ENCODE results near the gene PTGFRN. TPM values are rescaled to one million over a fixed set of nuclear protein-coding genes. Genes with fewer than 3 reads are reported as not detected.

PTGFRN gene
- total RNA-seq, 3 donors from 2014 or later (not counting 1 experiment from before 2014, with no cell fraction given) = 0.71 to 1.4 (median 0.79) TPM

GRCh38 chr1:116887212-116887611 lies 22.5 kb upstream of the PTGFRN start:
- 100% methylated on average over 3 of the region's 3 CpGs for WGBS (ENCODE audit: insufficient coverage)
- ATAC-seq (no peak), DNase-seq (no peak)
- no peak for TF ChIP-seq CTCF (IDR thresholded peaks at IDR 0.05)
- Mint-ChIP-seq H3K36me3 (no peaks in the 10 kb centered on the region), H3K27me3 (ENCODE audit: low read depth in 2 of 2) (peaks cover 2 to 4% of the 10 kb centered on the region in 2 donors), H3K27ac (no peak overlapping the region), H3K4me3 (no peak overlapping the region), H3K4me1 (no peaks in the 10 kb centered on the region), H3K9me3 (no peaks in the 10 kb centered on the region)
- Histone ChIP-seq H3K27me3 (ENCODE audit: control insufficient read depth, insufficient read depth, low read length) (no peaks in the 10 kb centered on the region), H3K36me3 (ENCODE audit: control insufficient read depth, insufficient read depth, low read length) (no peaks in the 10 kb centered on the region), H3K4me3 (ENCODE audit: low read length) (no peak overlapping the region), H3K27ac (ENCODE audit: low read length) (no peak overlapping the region), H3K4me1 (ENCODE audit: control insufficient read depth, insufficient read depth, low read length) (no peaks in the 10 kb centered on the region), H3K9me3 (ENCODE audit: control insufficient read depth, insufficient read depth, low read length) (no peaks in the 10 kb centered on the region)
- intact Hi-C loops (cut with micrococcal nuclease) = no loop called here

GRCh38 chr1:116889380-116889779 lies 20.3 kb upstream of the PTGFRN start:
- WGBS (ENCODE audit: insufficient coverage) = 57% methylated on average over 4 of the region's 4 CpGs
- Mint-ChIP-seq H3K4me1 (no peaks in the 10 kb centered on the region), H3K27ac (no peak overlapping the region), H3K36me3 (peaks cover 1% of the 10 kb centered on the region), H3K9me3 (peaks cover 0 to 3% of the 10 kb centered on the region in 2 donors), H3K27me3 (ENCODE audit: low read depth in 2 of 2) (peaks cover 6 to 8% of the 10 kb centered on the region in 2 donors), H3K4me3 (no peak overlapping the region)
- intact Hi-C loops (cut with micrococcal nuclease) = no loop called here
- Histone ChIP-seq H3K9me3 (ENCODE audit: control insufficient read depth, insufficient read depth, low read length) (no peaks in the 10 kb centered on the region), H3K27me3 (ENCODE audit: control insufficient read depth, insufficient read depth, low read length) (no peaks in the 10 kb centered on the region), H3K4me3 (ENCODE audit: low read length) (no peak overlapping the region), H3K4me1 (ENCODE audit: control insufficient read depth, insufficient read depth, low read length) (no peaks in the 10 kb centered on the region), H3K27ac (ENCODE audit: low read length) (no peak overlapping the region), H3K36me3 (ENCODE audit: control insufficient read depth, insufficient read depth, low read length) (no peaks in the 10 kb centered on the region)
- DNase-seq = no peak
- ATAC-seq = no peak
- no peak for TF ChIP-seq CTCF (IDR thresholded peaks at IDR 0.05)

GRCh38 chr1:116891396-116892079 lies 18.2 kb upstream of the PTGFRN start:
- 94% methylated on average over 5 of the region's 5 CpGs for WGBS (ENCODE audit: insufficient coverage)
- no peak for TF ChIP-seq CTCF (IDR thresholded peaks at IDR 0.05)
- peaks cover 8 to 9% of the 10 kb centered on the region in 2 donors for H3K27me3 Mint-ChIP-seq (ENCODE audit: low read depth in 2 of 2)
- ATAC-seq = no peak
- Histone ChIP-seq H3K27me3 (ENCODE audit: control insufficient read depth, insufficient read depth, low read length) (no peaks in the 10 kb centered on the region), H3K36me3 (ENCODE audit: control insufficient read depth, insufficient read depth, low read length) (no peaks in the 10 kb centered on the region), H3K4me3 (ENCODE audit: low read length) (no peak overlapping the region), H3K9me3 (ENCODE audit: control insufficient read depth, insufficient read depth, low read length) (no peaks in the 10 kb centered on the region), H3K4me1 (ENCODE audit: control insufficient read depth, insufficient read depth, low read length) (no peaks in the 10 kb centered on the region), H3K27ac (ENCODE audit: low read length) (no peak overlapping the region)
- DNase-seq = no peak
- intact Hi-C loops (cut with micrococcal nuclease) = no loop called here
- H3K4me1 Mint-ChIP-seq = no peaks in the 10 kb centered on the region
- H3K9me3 Mint-ChIP-seq = peaks cover 3 to 10% of the 10 kb centered on the region in 2 donors
- H3K27ac Mint-ChIP-seq = no peak overlapping the region
- H3K4me3 Mint-ChIP-seq = no peak overlapping the region
- H3K36me3 Mint-ChIP-seq = peaks cover 12% of the 10 kb centered on the region

GRCh38 chr1:116895073-116895472 lies 14.6 kb upstream of the PTGFRN start:
- WGBS (ENCODE audit: insufficient coverage) = 40% methylated on average over 1 of the region's 1 CpG
- no peak overlapping the region for H3K4me3 ChIP-seq (ENCODE audit: low read length)
- DNase-seq (no peak), ATAC-seq (no peak)
- H3K4me1 ChIP-seq (ENCODE audit: control insufficient read depth, insufficient read depth, low read length) = no peaks in the 10 kb centered on the region
- Mint-ChIP-seq H3K4me3 (no peak overlapping the region), H3K27me3 (ENCODE audit: low read depth in 2 of 2) (peaks cover 8 to 15% of the 10 kb centered on the region in 2 donors), H3K36me3 (peaks cover 12% of the 10 kb centered on the region), H3K9me3 (peaks cover 3 to 10% of the 10 kb centered on the region in 2 donors), H3K27ac (no peak overlapping the region), H3K4me1 (no peaks in the 10 kb centered on the region)
- no peaks in the 10 kb centered on the region for H3K9me3 ChIP-seq (ENCODE audit: control insufficient read depth, insufficient read depth, low read length)
- intact Hi-C loops (cut with micrococcal nuclease) = no loop called here
- no peaks in the 10 kb centered on the region for H3K27me3 ChIP-seq (ENCODE audit: control insufficient read depth, insufficient read depth, low read length)
- TF ChIP-seq CTCF (IDR thresholded peaks at IDR 0.05) = no peak
- no peak overlapping the region for H3K27ac ChIP-seq (ENCODE audit: low read length)
- H3K36me3 ChIP-seq (ENCODE audit: control insufficient read depth, insufficient read depth, low read length) = no peaks in the 10 kb centered on the region
